ENCODE data around the gene NDFIP2. TPM values are rescaled to one million over a fixed set of nuclear protein-coding genes. Genes with fewer than 3 reads are reported as not detected.

Gene NDFIP2
- total and polyA plus RNA-seq, 12 donors: 9.9 to 42.7 (median 33.2) TPM

DNA sequence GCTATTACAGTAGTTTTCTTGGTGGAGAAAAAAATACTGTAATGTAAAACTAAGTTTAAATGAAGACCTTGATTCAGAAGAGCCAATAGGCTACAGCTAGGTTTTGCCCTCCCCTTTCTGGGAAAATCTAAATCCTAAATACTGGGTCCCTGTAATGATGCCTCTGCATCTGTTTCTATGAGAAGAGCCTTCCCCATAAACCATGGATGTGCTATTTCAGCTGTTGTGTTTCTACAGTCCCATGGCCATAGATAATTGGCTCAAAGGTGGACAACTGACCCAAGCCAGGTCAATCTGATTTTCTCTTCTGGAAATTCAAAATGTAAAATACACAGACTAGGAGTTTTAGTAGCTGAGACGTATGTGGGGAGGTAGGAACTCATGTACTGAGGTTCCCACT lies 101.9 kb downstream of the NDFIP2 start:
- DNase-seq (no peak), ATAC-seq (no peak)
- TF ChIP-seq CTCF (IDR thresholded peaks at IDR 0.05): no peak
- Histone ChIP-seq H3K27me3 (no peaks in the 10 kb centered on the region), H3K27ac (no peak overlapping the region), H3K9me3 (peaks cover 0 to 45% (median 12%) of the 10 kb centered on the region in 11 donors), H3K36me3 (no peaks in the 10 kb centered on the region), H3K4me3 (no peak overlapping the region), H3K4me1 (peaks cover 0 to 8% (median 0%) of the 10 kb centered on the region in 9 donors)
- intact Hi-C loops (cut with DNase I): no loop called here
- WGBS, 2 donors: 72 to 81% methylated on average over 1 of the region's 1 CpG

GRCh38 chr13:79585033-79585432 lies 104.1 kb downstream of the NDFIP2 start:
- intact Hi-C loops (cut with DNase I): no loop called here
- no peak overlapping the region for H3K27ac ChIP-seq
- 69 to 79% methylated on average over 1 of the region's 1 CpG for WGBS, 2 donors
- DNase-seq (no peak), ATAC-seq (no peak)
- H3K36me3 ChIP-seq: no peaks in the 10 kb centered on the region
- peaks cover 0 to 8% (median 0%) of the 10 kb centered on the region in 9 donors for H3K4me1 ChIP-seq
- H3K4me3 ChIP-seq: no peak overlapping the region
- TF ChIP-seq CTCF (IDR thresholded peaks at IDR 0.05): no peak
- H3K27me3 ChIP-seq: no peaks in the 10 kb centered on the region
- peaks cover 0 to 28% (median 9%) of the 10 kb centered on the region in 11 donors for H3K9me3 ChIP-seq

DNA sequence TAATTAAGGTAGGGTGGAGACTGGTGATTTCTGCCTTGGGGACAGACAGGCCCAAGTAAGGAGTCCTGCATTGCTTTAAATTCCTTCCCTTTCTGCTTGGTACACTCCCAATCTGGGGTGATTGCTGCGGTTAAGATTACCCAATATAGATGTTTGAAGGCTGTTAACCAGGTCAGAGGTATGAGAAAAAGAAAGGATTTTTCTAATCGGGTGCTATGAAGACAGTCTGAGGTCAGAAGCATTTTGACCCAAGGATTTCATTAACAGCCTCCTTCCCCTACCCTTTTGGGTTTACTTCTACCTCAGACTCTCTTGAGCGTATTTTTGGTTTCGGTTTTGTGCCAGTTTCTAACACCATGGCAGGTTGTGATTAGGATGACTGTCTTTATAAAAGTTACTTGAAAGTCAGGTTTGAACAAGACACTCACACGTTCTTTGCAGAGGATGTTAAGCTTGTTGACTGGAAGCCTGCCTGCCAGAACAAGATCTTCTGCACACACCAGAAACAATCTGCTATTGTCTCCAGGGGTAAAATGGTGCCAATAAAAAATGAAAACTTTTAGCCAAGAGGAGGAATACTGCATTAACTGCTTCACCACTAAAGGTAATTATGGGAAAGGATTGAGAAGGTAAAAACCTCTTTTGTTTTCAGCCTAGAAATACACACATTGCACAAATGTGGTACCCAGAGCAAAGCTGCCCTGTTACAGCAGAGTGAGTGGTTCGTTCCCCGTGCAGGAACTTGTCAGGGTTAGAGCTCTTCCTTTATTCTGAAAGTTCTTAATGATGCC lies 108.8 kb downstream of the NDFIP2 start:
- Histone ChIP-seq H3K27me3 (no peaks in the 10 kb centered on the region), H3K4me1 (no peaks in the 10 kb centered on the region), H3K27ac (no peak overlapping the region), H3K36me3 (no peaks in the 10 kb centered on the region), H3K9me3 (peaks cover 0 to 17% (median 5%) of the 10 kb centered on the region in 11 donors), H3K4me3 (no peak overlapping the region)
- DNase-seq (no peak), ATAC-seq (no peak)
- no peak for TF ChIP-seq CTCF (IDR thresholded peaks at IDR 0.05)
- intact Hi-C loops (cut with DNase I): no loop called here
- WGBS, 2 donors: 68 to 77% methylated on average over 7 of the region's 7 CpGs

DNA sequence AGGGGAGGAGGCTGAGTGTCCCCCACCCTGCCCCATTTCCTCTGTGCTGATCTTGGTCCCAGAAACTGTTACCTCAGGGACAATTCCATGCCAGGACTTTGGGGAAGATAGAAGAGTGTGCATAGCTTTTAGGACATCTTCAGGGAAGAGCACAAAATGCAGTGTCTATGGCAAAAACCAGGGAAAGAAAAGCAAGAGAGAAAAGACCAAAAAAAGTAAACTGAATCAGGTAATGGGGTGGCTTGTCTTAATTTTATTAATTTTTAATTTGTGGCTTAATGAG lies 109.4 kb downstream of the NDFIP2 start:
- no peak for TF ChIP-seq CTCF (IDR thresholded peaks at IDR 0.05)
- H3K27me3 ChIP-seq: no peaks in the 10 kb centered on the region
- peaks cover 0 to 12% (median 0%) of the 10 kb centered on the region in 11 donors for H3K9me3 ChIP-seq
- no peak for ATAC-seq
- H3K4me3 ChIP-seq: no peak overlapping the region
- no peak overlapping the region for H3K27ac ChIP-seq
- DNase-seq: no peak
- intact Hi-C loops (cut with DNase I): no loop called here
- no peaks in the 10 kb centered on the region for H3K4me1 ChIP-seq
- H3K36me3 ChIP-seq: no peaks in the 10 kb centered on the region
